Common myeloid progenitor, CD34-positive (primary cell): ENCODE results near the gene TMX3. TPM values are rescaled to one million over a fixed set of nuclear protein-coding genes. Genes with fewer than 3 reads are reported as not detected.

Experiments
- CTCF ChIA-PET: fragments of 350-600 bp; sonication (Branson Sonifier 250); formaldehyde crosslinking; loops from one replicate; lab custom pipeline; 2021; ENCODE audit warnings: antibody characterized with exemption; lab: Charles Lee
- POLR2A ChIA-PET: fragments of 350-600 bp; sonication (Branson Sonifier 250); formaldehyde crosslinking; loops from one replicate; lab custom pipeline; 2021; ENCODE audit warnings: antibody characterized with exemption; lab: Charles Lee
- DNase-seq, 3 donors: peaks; one replicate each; pipeline versions ENCODE4 v3.0.0 to v3.0.0-alpha.2; 2013
- H3K27ac ChIP-seq, 2 experiments: 1 replicate in 1 of 2; 2 replicates in 1 of 2; pipeline ENCODE4 v1.7.0; 2013; ENCODE audit warnings: inconsistent platforms in 2 of 2, low read length in 2 of 2, mild to moderate bottlenecking in 2 of 2, low read depth in 1 of 2, moderate library complexity in 1 of 2; ENCODE audit not compliant: severe bottlenecking in 2 of 2, insufficient read depth in 1 of 2, poor library complexity in 1 of 2
- H3K27me3 ChIP-seq, 5 experiments: replicated peaks in 2 of 5; 1 replicate in 3 of 5; 2 replicates in 2 of 5; pipeline versions ENCODE4 v1.6.1 to v1.7.0; 2013; ENCODE audit warnings: low read length in 4 of 5, mild to moderate bottlenecking in 2 of 5, moderate library complexity in 2 of 5, inconsistent platforms in 1 of 5; ENCODE audit not compliant: insufficient read depth in 5 of 5, control insufficient read depth in 4 of 5
- H3K36me3 ChIP-seq, 4 experiments: 1 replicate in 2 of 4; 2 replicates in 2 of 4; pipeline versions ENCODE4 v1.6.1 to v1.7.0; 2013; ENCODE audit warnings: low read length in 3 of 4, control low read depth in 1 of 4, mild to moderate bottlenecking in 1 of 4; ENCODE audit not compliant: control insufficient read depth in 4 of 4, insufficient read depth in 4 of 4
- H3K4me1 ChIP-seq, 4 experiments: 1 replicate in 3 of 4; 2 replicates in 1 of 4; pipeline versions ENCODE4 v1.6.1 to v1.7.1; 2013; ENCODE audit warnings: low read length in 3 of 4, mild to moderate bottlenecking in 3 of 4, control low read depth in 1 of 4, inconsistent platforms in 1 of 4, moderate library complexity in 1 of 4; ENCODE audit not compliant: control insufficient read depth in 4 of 4, insufficient read depth in 4 of 4; ENCODE audit errors: control extremely low read depth in 1 of 4
- H3K4me3 ChIP-seq, 7 experiments: 1 replicate in 4 of 7; 2 replicates in 3 of 7; pipeline versions ENCODE4 v1.5.1 to v1.7.0; 2013; ENCODE audit warnings: mild to moderate bottlenecking in 7 of 7, low read length in 6 of 7, moderate library complexity in 6 of 7, inconsistent platforms in 2 of 7, low read depth in 2 of 7, control low read depth in 1 of 7; ENCODE audit not compliant: insufficient read depth in 4 of 7, control insufficient read depth in 1 of 7; ENCODE audit errors: extremely low read depth in 1 of 7
- H3K9me3 ChIP-seq, 5 experiments: 1 replicate in 4 of 5; 2 replicates in 1 of 5; pipeline versions ENCODE4 v1.6.1 to v1.7.1; 2013; ENCODE audit warnings: low read length in 4 of 5, mild to moderate bottlenecking in 2 of 5, inconsistent platforms in 1 of 5, low read depth in 1 of 5, moderate library complexity in 1 of 5; ENCODE audit not compliant: control insufficient read depth in 4 of 5, insufficient read depth in 2 of 5; ENCODE audit errors: control extremely low read depth in 1 of 5
- WGBS: methylation state at CpG from one replicate; pipeline ENCODE4 v1.1.5; 2013; ENCODE audit not compliant: insufficient coverage; 5-methylcytosine and 5-hydroxymethylcytosine counted together
- polyA plus RNA-seq: library from polyadenylated mRNA; unstranded; fragments of 120-200 nt; gene quantifications from one replicate; pipeline ENCODE4 v1.2.1, GENCODE V29; 2013

The TMX3 gene, protein sequence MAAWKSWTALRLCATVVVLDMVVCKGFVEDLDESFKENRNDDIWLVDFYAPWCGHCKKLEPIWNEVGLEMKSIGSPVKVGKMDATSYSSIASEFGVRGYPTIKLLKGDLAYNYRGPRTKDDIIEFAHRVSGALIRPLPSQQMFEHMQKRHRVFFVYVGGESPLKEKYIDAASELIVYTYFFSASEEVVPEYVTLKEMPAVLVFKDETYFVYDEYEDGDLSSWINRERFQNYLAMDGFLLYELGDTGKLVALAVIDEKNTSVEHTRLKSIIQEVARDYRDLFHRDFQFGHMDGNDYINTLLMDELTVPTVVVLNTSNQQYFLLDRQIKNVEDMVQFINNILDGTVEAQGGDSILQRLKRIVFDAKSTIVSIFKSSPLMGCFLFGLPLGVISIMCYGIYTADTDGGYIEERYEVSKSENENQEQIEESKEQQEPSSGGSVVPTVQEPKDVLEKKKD
- 61.0 TPM for polyA plus RNA-seq

DNA sequence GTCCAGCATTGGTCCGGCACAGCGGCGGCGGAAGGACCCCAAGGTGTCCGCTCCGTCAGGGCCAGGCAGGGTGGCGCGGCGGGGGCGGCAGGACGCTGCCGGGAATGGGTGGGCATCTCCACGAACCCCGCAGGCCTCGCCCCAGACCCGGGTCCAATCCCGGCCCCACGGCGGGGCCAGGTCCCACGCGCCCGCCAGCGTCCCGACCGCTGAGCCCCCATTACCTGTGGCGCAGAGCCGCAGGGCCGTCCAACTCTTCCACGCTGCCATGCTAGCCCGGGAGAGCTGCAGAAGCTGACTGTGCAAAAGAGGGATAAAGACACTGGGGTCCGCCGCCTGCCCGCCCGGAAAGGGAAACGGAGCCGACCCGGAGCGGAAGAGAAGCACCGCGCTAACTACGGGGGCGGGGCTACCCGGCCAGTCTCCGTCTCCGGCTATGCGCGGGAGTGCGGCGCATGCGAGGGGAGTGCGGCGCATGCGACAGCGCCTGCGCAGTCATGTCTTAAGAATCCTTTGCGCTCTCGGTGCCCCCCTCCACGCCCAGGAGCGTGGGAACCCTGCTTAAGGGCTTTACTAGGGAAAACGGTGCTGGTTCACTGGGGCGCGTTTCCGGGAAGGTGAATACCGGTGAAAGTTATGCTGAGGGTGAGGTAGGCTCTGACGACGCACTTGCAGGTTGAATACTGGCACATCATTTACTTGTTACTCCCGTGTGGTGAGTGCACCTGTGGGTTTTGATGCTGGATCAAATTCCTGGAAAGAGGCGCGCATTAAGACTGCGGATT lies at the start of gene TMX3:
TMX3 (minus strand) TSS at position 397 of the 785 bp plus-strand sequence; CDS start at position 270, 127 bp downstream.
- CTCF ChIA-PET, result interaction anchor here (1.0 to 2.6 kb wide), 3 partner anchors 10 to 28 kb away, joined by 3 to 7 read pairs (median 4); no protein-coding TSS in a partner anchor
- Histone ChIP-seq H3K4me3 (peak within 1 kb of the TSS; percentile 76 to 99 (median 97)), H3K9me3 (no peaks in the 10 kb centered on the region), H3K27me3 (no peaks in the 10 kb centered on the region), H3K36me3 (peaks cover 9 to 36% (median 23%) of the 10 kb centered on the region in 4 experiments), H3K27ac (peak within 1 kb of the TSS in 1 of 2 experiments; percentile 84), H3K4me1 (peaks cover 5 to 27% (median 17%) of the 10 kb centered on the region in 4 experiments)
- peak; percentile 94 to 96 (median 95) for DNase-seq
- POLR2A ChIA-PET, result no interaction called here
- WGBS, result under 1% methylated on average over 55 of the region's 70 CpGs

DNA sequence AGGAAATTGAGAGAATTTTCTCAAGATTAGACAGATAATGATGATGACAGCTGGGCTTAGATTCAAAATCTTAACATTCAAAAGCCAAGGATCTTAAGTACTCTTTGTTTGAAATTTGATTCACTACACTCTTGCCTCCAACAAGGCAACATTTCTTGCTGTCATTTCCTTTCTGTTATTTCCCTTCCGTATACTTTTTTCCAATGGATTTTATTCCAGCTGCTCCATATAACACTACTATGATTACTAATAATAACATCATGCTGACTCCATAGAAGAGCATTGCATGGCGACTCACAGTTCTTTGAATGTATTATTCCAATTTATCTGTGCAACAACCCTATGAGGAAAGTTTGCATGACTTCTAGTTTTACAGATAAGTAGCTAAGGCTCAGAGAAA lies 49.1 kb upstream of the TMX3 start:
- 100% methylated on average over 1 of the region's 2 CpGs for WGBS
- no peak for DNase-seq
- Histone ChIP-seq H3K27ac (no peak overlapping the region), H3K9me3 (peaks cover 0 to 12% (median 0%) of the 10 kb centered on the region in 5 experiments), H3K36me3 (no peaks in the 10 kb centered on the region), H3K4me3 (no peak overlapping the region), H3K4me1 (no peaks in the 10 kb centered on the region), H3K27me3 (no peaks in the 10 kb centered on the region)
- POLR2A ChIA-PET, result no interaction called here
- CTCF ChIA-PET, result no interaction called here

DNA sequence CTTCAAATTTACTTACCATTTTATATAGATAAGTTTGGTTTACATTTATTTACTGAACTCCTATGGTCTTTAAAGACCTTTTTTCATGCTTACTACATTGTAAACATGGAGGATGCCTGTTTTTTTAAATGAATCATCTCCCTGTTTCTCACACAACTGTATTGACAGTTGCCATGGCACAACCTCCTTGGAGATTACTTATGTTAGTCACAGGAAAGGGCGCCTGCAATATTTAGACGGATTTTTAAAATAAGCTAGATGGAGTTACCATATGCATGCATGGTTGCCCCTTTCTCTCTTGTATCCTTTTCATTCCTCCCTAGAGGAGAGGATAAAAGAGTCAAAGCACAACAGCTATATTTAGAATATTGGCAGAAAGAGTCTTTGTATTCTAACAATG lies 48.2 kb upstream of the TMX3 start:
- ChIA-PET POLR2A (no interaction called here), CTCF (no interaction called here)
- no peak for DNase-seq
- no peaks in the 10 kb centered on the region for H3K36me3 ChIP-seq
- no peak overlapping the region for H3K27ac ChIP-seq
- no peaks in the 10 kb centered on the region for H3K27me3 ChIP-seq
- 100% methylated on average over 2 of the region's 2 CpGs for WGBS
- H3K4me1 ChIP-seq, result no peaks in the 10 kb centered on the region
- H3K9me3 ChIP-seq, result peaks cover 0 to 19% (median 0%) of the 10 kb centered on the region in 5 experiments
- H3K4me3 ChIP-seq, result peak overlapping the region in 1 of 7 experiments; percentile 14

DNA sequence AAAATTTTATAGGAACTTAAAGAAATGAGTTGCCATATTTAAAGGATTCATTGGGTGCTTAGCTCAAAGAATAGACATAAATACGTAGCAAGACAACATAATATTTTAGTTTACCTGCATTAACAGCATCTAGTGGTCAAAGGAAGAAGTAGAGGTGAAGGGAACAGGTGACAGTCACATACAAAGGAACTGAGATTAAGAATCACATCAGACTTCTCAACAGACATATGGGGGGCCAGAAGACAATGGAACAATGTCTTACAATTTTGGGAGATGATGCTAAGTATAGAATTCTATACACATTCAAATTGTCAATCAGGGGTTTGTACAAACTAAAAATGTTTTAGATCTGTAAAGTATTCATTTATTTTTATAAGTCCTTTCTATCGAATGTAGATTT lies 44.4 kb upstream of the TMX3 start:
- CTCF ChIA-PET, result no interaction called here
- no peak overlapping the region for H3K27ac ChIP-seq
- no peaks in the 10 kb centered on the region for H3K36me3 ChIP-seq
- POLR2A ChIA-PET, result interaction anchor here (0.7 kb wide), 1 partner anchor 349 kb away, joined by 7 read pairs; no protein-coding TSS in a partner anchor
- DNase-seq, result no peak
- peaks cover 0 to 19% (median 3%) of the 10 kb centered on the region in 5 experiments for H3K9me3 ChIP-seq
- no peaks in the 10 kb centered on the region for H3K4me1 ChIP-seq
- WGBS, result no CpG with 5 or more reads among the region's 2 CpGs
- H3K27me3 ChIP-seq, result no peaks in the 10 kb centered on the region
- no peak overlapping the region for H3K4me3 ChIP-seq

DNA sequence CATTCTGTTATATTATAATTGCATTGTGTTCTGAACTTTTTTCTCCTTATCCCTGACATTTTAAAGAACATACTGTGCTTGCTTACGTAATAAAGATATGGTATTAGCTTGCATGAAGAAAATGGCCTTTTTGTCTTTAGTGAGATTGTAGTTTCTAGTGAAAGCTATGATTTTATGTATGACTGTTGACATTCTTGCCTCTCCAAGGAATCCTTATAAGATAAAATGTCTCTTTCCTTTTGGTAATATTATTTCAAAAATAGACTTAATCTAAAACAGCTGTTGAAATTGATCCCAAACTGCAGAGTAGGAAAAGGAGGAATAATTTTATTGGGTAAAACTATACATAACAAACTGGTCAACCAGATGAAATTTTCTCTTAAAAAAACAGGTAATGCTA lies 42.2 kb upstream of the TMX3 start:
- no peak overlapping the region for H3K4me3 ChIP-seq
- ChIA-PET CTCF (interaction anchor here (1.0 to 1.3 kb wide), 2 partner anchors 10 to 199 kb away, joined by 3 read pairs; no protein-coding TSS in a partner anchor), POLR2A (no interaction called here)
- no peak for DNase-seq
- H3K9me3 ChIP-seq, result peaks cover 0 to 19% (median 3%) of the 10 kb centered on the region in 5 experiments
- H3K4me1 ChIP-seq, result no peaks in the 10 kb centered on the region
- no peaks in the 10 kb centered on the region for H3K36me3 ChIP-seq
- H3K27ac ChIP-seq, result no peak overlapping the region
- WGBS, result no CpG with 5 or more reads among the region's 1 CpG
- no peaks in the 10 kb centered on the region for H3K27me3 ChIP-seq

DNA sequence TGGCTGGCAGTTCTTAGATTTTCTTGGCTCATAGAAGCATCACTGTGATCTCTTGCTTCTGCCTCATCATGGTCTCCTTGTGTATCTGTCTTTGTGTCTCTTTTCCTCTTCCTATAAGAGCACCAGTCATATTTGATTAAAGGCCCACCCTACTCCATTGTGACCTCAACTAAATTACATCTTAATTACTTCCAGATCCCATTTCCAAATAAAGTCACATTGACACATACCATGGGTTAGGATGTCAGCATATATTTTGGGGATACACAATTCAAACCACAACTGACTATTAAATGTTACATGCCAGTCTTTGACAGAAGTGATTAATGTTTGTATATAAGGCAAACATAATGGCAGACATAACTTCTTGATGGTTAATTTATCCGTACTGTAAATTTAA lies 27.3 kb upstream of the TMX3 start:
- Histone ChIP-seq H3K27ac (no peak overlapping the region), H3K36me3 (no peaks in the 10 kb centered on the region), H3K27me3 (no peaks in the 10 kb centered on the region), H3K4me1 (no peaks in the 10 kb centered on the region), H3K4me3 (no peak overlapping the region), H3K9me3 (no peaks in the 10 kb centered on the region)
- WGBS, result 100% methylated on average over 1 of the region's 1 CpG
- CTCF ChIA-PET, result no interaction called here
- no peak for DNase-seq
- POLR2A ChIA-PET, result no interaction called here
